Trophoblast cell (in vitro differentiated cells and primary cell): ENCODE results near the gene FAM135A.

Experiments used
- DNase-seq, 2 donors: peaks; one replicate each; pipeline ENCODE4 v3.0.0-alpha.2; 2016
- H2AFZ ChIP-seq: 2 replicates; pipeline ENCODE4 v1.6.1; 2013; ENCODE audit warnings: low read length, moderate library complexity, mild to moderate bottlenecking; ENCODE audit not compliant: insufficient read depth, poor library complexity
- H2AK5ac ChIP-seq: 2 replicates; pipeline ENCODE4 v1.6.1; 2013; ENCODE audit warnings: mild to moderate bottlenecking, low read length
- H2BK120ac ChIP-seq: 2 replicates; pipeline ENCODE4 v1.6.1; 2013; ENCODE audit warnings: low read length, mild to moderate bottlenecking, moderate library complexity; ENCODE audit not compliant: insufficient read depth, poor library complexity
- H2BK12ac ChIP-seq: 2 replicates; pipeline ENCODE4 v1.6.1; 2013; ENCODE audit warnings: mild to moderate bottlenecking, low read length, moderate library complexity
- H2BK5ac ChIP-seq: 2 replicates; pipeline ENCODE4 v1.6.1; 2013; ENCODE audit warnings: low read length, low read depth, moderate library complexity, mild to moderate bottlenecking; ENCODE audit not compliant: poor library complexity
- H3K14ac ChIP-seq: 2 replicates; pipeline ENCODE4 v1.6.1; 2013; ENCODE audit warnings: mild to moderate bottlenecking, low read length
- H3K18ac ChIP-seq: 2 replicates; pipeline ENCODE4 v1.6.1; 2013; ENCODE audit warnings: mild to moderate bottlenecking, low read length
- H3K23ac ChIP-seq: 2 replicates; pipeline ENCODE4 v1.6.1; 2013; ENCODE audit warnings: low read length
- H3K27ac ChIP-seq: 2 replicates; pipeline ENCODE4 v1.5.1; 2013; ENCODE audit warnings: low read depth, mild to moderate bottlenecking, inconsistent platforms, low read length, moderate library complexity
- H3K27me3 ChIP-seq: 2 replicates; pipeline ENCODE4 v1.6.1; 2013; ENCODE audit warnings: inconsistent platforms, mild to moderate bottlenecking, low read length, moderate library complexity; ENCODE audit not compliant: insufficient read depth
- H3K36me3 ChIP-seq, 2 experiments: 1 replicate in 1 of 2; 2 replicates in 1 of 2; pipeline ENCODE4 v1.6.1; 2013; ENCODE audit warnings: low read length in 2 of 2, mild to moderate bottlenecking in 2 of 2, moderate library complexity in 1 of 2; ENCODE audit not compliant: insufficient read depth in 2 of 2, control insufficient read depth in 1 of 2
- H3K4ac ChIP-seq: 2 replicates; pipeline ENCODE4 v1.6.1; 2013; ENCODE audit warnings: low read depth, mild to moderate bottlenecking, low read length, moderate library complexity
- H3K4me1 ChIP-seq, 2 experiments: 1 replicate in 1 of 2; 2 replicates in 1 of 2; pipeline ENCODE4 v1.6.1; 2013; ENCODE audit warnings: low read length in 2 of 2, mild to moderate bottlenecking in 2 of 2, moderate library complexity in 1 of 2; ENCODE audit not compliant: insufficient read depth in 2 of 2, control insufficient read depth in 1 of 2
- H3K4me2 ChIP-seq: 2 replicates; pipeline ENCODE4 v1.6.1; 2013; ENCODE audit warnings: inconsistent platforms, mild to moderate bottlenecking, low read length, moderate library complexity
- H3K4me3 ChIP-seq: 2 replicates; pipeline ENCODE4 v1.5.1; 2013; ENCODE audit warnings: mild to moderate bottlenecking, low read depth, low read length, inconsistent platforms
- H3K79me1 ChIP-seq: one replicate; pipeline ENCODE4 v1.6.1; 2013; ENCODE audit warnings: low read length
- H3K79me2 ChIP-seq: 2 replicates; pipeline ENCODE4 v1.6.1; 2013; ENCODE audit warnings: low read length, mild to moderate bottlenecking; ENCODE audit not compliant: control insufficient read depth, insufficient read depth, poor library complexity
- H3K9ac ChIP-seq: 2 replicates; pipeline ENCODE4 v1.6.1; 2013; ENCODE audit warnings: mild to moderate bottlenecking, low read length
- H3K9me3 ChIP-seq: 2 replicates; pipeline ENCODE4 v1.6.1; 2013; ENCODE audit warnings: low read depth, mild to moderate bottlenecking, control low read depth, inconsistent platforms, low read length; ENCODE audit not compliant: insufficient read depth
- H4K12ac ChIP-seq: 2 replicates; pipeline ENCODE4 v1.6.1; 2013; ENCODE audit warnings: low read depth, mild to moderate bottlenecking, low read length, moderate library complexity
- H4K8ac ChIP-seq: 2 replicates; pipeline ENCODE4 v1.6.1; 2013; ENCODE audit warnings: low read depth, mild to moderate bottlenecking, low read length, moderate library complexity
- H4K91ac ChIP-seq: one replicate; pipeline ENCODE4 v1.6.1; 2013; ENCODE audit warnings: low read depth, mild to moderate bottlenecking, low read length, moderate library complexity
- WGBS: extraction: QIAGEN DNeasy Blood & Tissue Kit; methylation state at CpG from one replicate; pipeline ENCODE4 v1.1.7; 2013; ENCODE audit warnings: missing lambda C conversion rate; ENCODE audit not compliant: insufficient read length, insufficient coverage; ENCODE audit errors: extremely low coverage; 5-methylcytosine and 5-hydroxymethylcytosine counted together

FAM135A gene

DNA sequence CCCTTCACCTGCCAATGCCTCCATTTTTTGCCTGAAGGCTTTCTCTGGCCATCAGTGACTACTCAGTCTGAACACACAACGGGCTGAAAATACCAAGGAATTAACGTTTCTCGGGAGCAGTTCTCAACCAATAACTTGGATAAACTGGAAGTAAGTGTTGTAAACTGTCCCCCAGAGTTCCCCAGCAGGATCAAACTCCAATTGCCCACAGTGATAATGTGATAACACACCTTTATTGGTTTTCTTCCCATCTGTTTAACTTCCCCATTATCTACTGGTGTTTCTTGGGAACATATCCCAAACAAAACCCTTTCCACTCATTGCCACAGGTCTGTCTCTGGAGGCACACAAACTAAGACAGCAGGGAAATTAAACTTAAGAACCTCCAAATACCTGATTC lies 21.8 kb upstream of the FAM135A start:
- Histone ChIP-seq H3K9me3 (no peaks in the 10 kb centered on the region), H3K79me2 (no peaks in the 10 kb centered on the region)

DNA sequence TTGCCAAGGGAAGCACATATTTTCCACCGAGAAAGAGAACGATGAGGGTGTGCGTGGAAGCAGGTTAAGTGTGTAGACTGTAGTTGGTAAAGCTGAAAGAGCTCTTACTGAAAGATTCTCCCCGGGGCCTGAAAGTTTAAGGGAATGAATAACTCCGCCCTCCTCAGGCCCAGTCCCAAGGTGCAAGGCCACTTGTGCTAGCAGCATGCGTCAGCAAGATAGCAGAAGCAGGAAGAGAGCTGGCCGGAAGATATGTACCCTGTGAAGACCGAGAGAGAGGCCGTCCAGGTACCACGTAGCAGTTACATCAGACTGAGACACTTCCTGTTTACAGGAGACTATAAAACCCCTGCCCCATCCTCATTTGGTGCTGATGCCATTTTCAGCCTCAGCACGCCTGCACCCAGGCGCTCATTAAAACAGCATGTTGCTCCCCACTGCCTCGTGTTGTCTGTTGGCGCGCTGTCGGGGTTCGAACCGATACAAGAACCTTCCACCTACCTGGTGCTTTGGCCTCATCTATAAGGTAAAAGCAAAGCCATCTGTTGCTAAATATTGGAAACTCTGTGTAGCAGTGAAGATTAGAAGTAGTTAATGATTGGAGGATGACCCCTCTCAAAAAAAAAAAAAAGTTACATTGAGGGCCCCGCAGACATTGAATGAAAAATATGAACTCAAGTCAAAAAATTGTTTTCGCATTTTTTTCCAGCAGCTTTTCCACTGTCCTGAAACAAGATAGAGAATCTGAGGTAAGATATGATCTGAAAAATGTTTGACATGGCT lies 18.6 kb upstream of the FAM135A start:
- Histone ChIP-seq H3K9ac (no peak overlapping the region), H2AK5ac (no peak overlapping the region), H2BK120ac (peak overlapping the region; percentile 7), H4K12ac (no peak overlapping the region), H3K14ac (no peak overlapping the region), H2BK5ac (no peak overlapping the region), H3K4me1 (no peaks in the 10 kb centered on the region), H3K18ac (no peak overlapping the region), H3K9me3 (no peaks in the 10 kb centered on the region), H3K79me1 (peaks cover 2% of the 10 kb centered on the region), H3K4ac (no peak overlapping the region), H3K4me2 (no peak overlapping the region), H4K8ac (no peak overlapping the region), H3K79me2 (no peaks in the 10 kb centered on the region), H2BK12ac (peak overlapping the region; percentile 84), H3K27me3 (no peaks in the 10 kb centered on the region), H4K91ac (no peak overlapping the region), H3K23ac (no peak overlapping the region), H3K27ac (no peak overlapping the region), H3K4me3 (no peak overlapping the region), H3K36me3 (no peaks in the 10 kb centered on the region), H2AFZ (no peak overlapping the region)
- DNase-seq = peak; percentile 74 to 88
- WGBS = no CpG with 5 or more reads among the region's 20 CpGs

More for the DNA sequence above, 21.8 kb upstream of the FAM135A start:
- H3K4me1 ChIP-seq = no peaks in the 10 kb centered on the region
- H2AFZ ChIP-seq = no peak overlapping the region
- no CpG with 5 or more reads among the region's 3 CpGs for WGBS
- no peak overlapping the region for H3K4me3 ChIP-seq
- no peak overlapping the region for H2BK12ac ChIP-seq
- no peaks in the 10 kb centered on the region for H3K79me1 ChIP-seq
- H3K18ac ChIP-seq = no peak overlapping the region
- H4K91ac ChIP-seq = no peak overlapping the region
- H3K27me3 ChIP-seq = no peaks in the 10 kb centered on the region
- no peaks in the 10 kb centered on the region for H3K36me3 ChIP-seq
- no peak overlapping the region for H3K4ac ChIP-seq
- H2AK5ac ChIP-seq = no peak overlapping the region
- no peak overlapping the region for H3K23ac ChIP-seq
- H3K9ac ChIP-seq = no peak overlapping the region
- H2BK120ac ChIP-seq = no peak overlapping the region
- no peak overlapping the region for H4K8ac ChIP-seq
- DNase-seq = no peak
- no peak overlapping the region for H3K4me2 ChIP-seq
- no peak overlapping the region for H4K12ac ChIP-seq
- H3K27ac ChIP-seq = no peak overlapping the region
- H3K14ac ChIP-seq = no peak overlapping the region
- H2BK5ac ChIP-seq = no peak overlapping the region

DNA sequence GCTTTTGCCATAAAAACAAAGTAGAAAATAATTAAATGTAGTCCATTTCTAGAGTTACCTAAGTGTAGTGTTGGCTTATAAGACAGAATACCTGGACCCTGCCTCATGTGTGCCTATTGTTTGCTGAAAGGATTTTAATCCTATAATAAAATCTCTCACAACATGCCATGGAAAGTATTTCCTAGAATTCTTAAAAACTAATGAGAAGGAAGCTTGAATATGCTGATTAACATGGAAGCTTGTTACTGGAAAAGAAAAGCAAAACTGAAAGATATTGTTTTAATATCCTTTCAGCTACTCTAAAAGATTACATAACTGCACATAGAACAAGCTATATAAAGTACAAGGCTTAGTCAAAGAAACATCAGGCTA lies 18.0 kb upstream of the FAM135A start:
- no peaks in the 10 kb centered on the region for H3K9me3 ChIP-seq
- no peak overlapping the region for H2BK5ac ChIP-seq
- H4K91ac ChIP-seq = no peak overlapping the region
- no peak overlapping the region for H2BK12ac ChIP-seq
- H2AK5ac ChIP-seq = no peak overlapping the region
- H3K4ac ChIP-seq = no peak overlapping the region
- H2BK120ac ChIP-seq = no peak overlapping the region
- no peak for DNase-seq
- no peak overlapping the region for H3K4me2 ChIP-seq
- H3K79me1 ChIP-seq = peaks cover 2% of the 10 kb centered on the region
- H4K8ac ChIP-seq = no peak overlapping the region
- no peaks in the 10 kb centered on the region for H3K27me3 ChIP-seq
- no peak overlapping the region for H3K14ac ChIP-seq
- no peak overlapping the region for H3K23ac ChIP-seq
- H3K9ac ChIP-seq = no peak overlapping the region
- no peak overlapping the region for H3K27ac ChIP-seq
- H3K36me3 ChIP-seq = no peaks in the 10 kb centered on the region
- H3K18ac ChIP-seq = no peak overlapping the region
- no peak overlapping the region for H4K12ac ChIP-seq
- H3K4me1 ChIP-seq = no peaks in the 10 kb centered on the region
- H2AFZ ChIP-seq = no peak overlapping the region
- H3K4me3 ChIP-seq = no peak overlapping the region
- no peaks in the 10 kb centered on the region for H3K79me2 ChIP-seq

DNA sequence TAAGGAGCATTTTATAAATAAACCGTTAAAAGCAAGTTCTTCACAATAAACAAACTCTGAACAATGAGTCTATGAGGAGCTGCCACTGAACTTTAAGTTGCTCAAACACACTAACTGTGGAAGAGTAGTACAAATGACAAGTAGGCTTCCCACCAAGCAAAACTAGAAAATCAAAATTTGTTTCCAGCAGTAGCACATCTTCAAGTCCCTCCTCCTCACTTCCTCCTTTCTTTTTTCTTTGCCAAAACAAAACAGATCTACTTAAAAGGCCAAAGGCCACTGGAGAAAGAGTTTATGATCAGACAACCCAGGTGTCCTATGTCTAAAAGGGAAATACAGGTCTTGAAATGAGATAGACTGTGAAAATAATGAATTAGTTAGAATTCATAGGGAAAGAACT lies 17.1 kb upstream of the FAM135A start:
- H4K12ac ChIP-seq = no peak overlapping the region
- H2BK120ac ChIP-seq = no peak overlapping the region
- H2BK5ac ChIP-seq = no peak overlapping the region
- H3K14ac ChIP-seq = no peak overlapping the region
- no peaks in the 10 kb centered on the region for H3K79me2 ChIP-seq
- no peak for DNase-seq
- H3K4me2 ChIP-seq = no peak overlapping the region
- H3K4me1 ChIP-seq = no peaks in the 10 kb centered on the region
- WGBS = no CpG with 5 or more reads among the region's 1 CpG
- H3K27ac ChIP-seq = no peak overlapping the region
- no peaks in the 10 kb centered on the region for H3K36me3 ChIP-seq
- no peak overlapping the region for H3K18ac ChIP-seq
- H2BK12ac ChIP-seq = no peak overlapping the region
- no peak overlapping the region for H3K4ac ChIP-seq
- H3K27me3 ChIP-seq = no peaks in the 10 kb centered on the region
- no peaks in the 10 kb centered on the region for H3K9me3 ChIP-seq
- no peak overlapping the region for H3K4me3 ChIP-seq
- H4K8ac ChIP-seq = no peak overlapping the region
- H4K91ac ChIP-seq = no peak overlapping the region
- no peak overlapping the region for H2AK5ac ChIP-seq
- peaks cover 2% of the 10 kb centered on the region for H3K79me1 ChIP-seq
- H2AFZ ChIP-seq = no peak overlapping the region
- H3K23ac ChIP-seq = no peak overlapping the region
- H3K9ac ChIP-seq = no peak overlapping the region
